ENCODE results near the gene EPN1.

The EPN1 gene

GRCh38 chr19:55680339-55681130, 5.5 kb downstream of the EPN1 start:
- DNase-seq, result no peak

- DNase-seq, result no peak
These were observed 6.4 kb downstream of the EPN1 start for GRCh38 chr19:55681131-55682092.

- DNase-seq, result no peak
These were observed 8.6 kb downstream of the EPN1 start for GRCh38 chr19:55683449-55684261.

- DNase-seq, result no peak
These were observed 10.1 kb downstream of the EPN1 start for GRCh38 chr19:55684946-55685681.

DNA sequence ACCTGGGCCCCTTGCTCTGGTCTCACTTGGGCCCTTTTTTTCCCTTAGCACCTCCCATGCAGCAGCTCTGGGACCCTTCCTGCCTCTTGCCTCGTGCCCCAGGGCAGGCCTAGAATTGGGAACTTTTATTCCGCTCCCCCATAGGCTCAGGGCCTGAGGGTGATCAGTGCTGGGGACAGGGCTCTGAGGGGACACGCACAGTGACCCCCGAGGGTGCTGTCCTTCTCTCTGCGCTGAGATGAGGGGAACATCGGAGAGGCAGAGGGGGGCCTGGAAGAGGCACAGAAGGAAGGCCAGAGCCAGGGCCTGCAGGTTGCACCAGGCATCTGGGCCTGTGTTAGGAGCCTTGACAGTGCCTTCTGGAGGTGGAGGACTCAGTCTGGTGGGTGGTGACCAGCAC, 10.8 kb downstream of the EPN1 start:
- DNase-seq, result no peak

DNA sequence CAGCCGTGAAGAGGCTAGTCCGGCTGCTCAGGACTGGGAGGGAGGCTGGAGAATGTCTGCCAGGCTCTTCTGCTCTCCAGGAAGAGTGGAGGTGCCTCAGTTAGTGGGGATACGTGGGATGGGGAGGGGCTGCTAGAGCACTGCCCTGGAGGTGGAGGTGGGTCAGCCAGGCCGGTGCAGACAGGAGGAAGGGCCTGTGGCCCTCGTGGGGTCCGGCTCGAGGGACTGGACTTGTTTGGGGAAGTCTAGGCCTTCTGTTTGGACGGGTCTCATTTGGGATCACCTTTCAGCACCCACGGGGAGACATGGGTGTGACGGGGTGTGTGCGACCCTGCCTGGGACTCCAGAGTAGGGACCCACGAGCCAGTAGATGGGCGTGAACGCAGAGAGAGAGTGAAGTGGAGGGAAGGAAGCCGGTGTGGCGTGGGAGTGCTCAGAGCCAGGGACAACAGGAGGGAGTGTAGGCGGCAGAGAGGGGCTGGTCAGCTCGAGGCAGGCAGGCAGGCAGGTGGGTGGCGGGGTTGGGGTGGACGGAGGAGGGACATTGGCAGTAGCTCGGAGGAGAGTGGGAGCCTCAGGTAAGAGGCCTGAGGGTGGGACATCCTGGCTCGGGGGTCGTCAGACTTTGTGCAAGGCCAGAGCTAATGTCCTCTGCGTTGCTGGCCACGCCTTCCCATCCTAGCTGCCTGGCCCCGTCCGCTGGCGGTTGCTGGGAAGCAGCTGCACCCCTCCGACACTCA, 11.5 kb downstream of the EPN1 start:
- DNase-seq, result no peak

GRCh38 chr19:55687281-55688201, 12.5 kb downstream of the EPN1 start:
- DNase-seq, result no peak

- no peak for DNase-seq
These were observed 13.6 kb downstream of the EPN1 start for GRCh38 chr19:55688422-55689218.

DNA sequence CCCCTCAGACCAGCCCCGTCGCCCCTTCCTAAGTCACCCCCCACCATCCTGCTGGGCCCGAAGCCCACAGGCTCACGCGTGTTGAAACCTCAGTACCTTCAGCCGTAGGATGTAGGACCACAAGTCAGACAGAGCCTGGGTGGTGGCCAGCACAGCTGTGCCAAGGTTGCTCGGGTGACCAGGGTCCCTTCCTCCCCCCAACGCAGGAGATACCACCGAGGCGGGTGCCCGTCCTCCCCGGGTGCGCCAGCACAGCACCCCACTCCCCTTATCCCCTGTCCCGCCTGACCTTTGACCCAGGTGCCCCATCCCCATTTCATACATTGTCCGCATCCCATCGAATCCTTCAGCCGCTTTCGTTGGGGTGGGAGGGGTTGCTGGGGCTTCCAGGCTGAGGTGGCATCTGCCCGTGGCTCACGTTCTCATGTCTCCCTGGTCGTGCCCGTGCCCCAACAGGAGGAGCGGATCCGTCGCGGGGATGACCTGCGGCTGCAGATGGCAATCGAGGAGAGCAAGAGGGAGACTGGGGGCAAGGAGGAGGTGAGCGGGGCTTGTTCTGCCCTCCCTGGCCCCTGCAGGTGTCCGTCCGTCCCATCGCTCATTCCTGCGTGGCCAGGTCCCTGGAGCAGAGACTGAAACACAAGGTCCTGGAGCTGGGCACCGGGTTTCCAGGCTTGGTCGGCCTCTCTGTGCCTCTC, 14.5 kb downstream of the EPN1 start:
- no peak for DNase-seq

GRCh38 chr19:55690109-55690768, 15.2 kb downstream of the EPN1 start:
- no peak for DNase-seq

- DNase-seq, result no peak
These were observed 15.9 kb downstream of the EPN1 start for GRCh38 chr19:55690769-55691545.

DNA sequence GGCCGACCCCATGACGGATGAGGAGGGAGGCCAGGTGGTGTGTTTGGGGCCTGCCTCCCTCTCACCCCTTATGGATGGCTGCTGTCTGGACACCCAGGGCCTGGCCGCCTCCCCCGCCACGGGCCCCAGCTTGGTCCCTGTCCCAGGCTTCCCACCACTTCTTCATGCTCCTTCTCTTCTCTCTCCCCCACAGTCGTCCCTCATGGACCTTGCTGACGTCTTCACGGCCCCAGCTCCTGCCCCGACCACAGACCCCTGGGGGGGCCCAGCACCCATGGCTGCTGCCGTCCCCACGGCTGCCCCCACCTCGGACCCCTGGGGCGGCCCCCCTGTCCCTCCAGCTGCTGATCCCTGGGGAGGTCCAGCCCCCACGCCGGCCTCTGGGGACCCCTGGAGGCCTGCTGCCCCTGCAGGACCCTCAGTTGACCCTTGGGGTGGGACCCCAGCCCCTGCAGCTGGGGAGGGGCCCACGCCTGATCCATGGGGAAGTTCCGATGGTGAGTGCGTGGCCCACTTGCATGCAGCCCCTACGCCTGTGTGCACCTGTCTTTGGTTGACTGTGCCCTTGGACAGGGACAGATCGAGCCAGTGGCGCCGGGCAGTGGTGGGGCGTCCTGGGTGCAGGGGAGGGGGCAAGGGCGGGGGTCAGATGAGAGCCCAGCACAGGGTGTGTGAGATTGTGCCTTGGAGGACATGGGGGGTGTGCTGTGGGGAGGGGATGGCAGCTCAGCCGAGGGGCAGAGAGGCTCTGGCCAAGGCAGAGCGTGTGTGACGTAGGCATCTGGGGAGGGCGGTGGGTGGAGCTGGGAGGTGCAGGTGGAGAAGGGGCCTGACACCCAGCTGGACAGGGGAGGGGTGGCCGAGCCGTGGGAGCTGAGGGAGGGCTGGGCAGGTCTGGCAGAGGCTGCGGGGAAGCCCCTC, 16.8 kb downstream of the EPN1 start:
- DNase-seq, result no peak

DNA sequence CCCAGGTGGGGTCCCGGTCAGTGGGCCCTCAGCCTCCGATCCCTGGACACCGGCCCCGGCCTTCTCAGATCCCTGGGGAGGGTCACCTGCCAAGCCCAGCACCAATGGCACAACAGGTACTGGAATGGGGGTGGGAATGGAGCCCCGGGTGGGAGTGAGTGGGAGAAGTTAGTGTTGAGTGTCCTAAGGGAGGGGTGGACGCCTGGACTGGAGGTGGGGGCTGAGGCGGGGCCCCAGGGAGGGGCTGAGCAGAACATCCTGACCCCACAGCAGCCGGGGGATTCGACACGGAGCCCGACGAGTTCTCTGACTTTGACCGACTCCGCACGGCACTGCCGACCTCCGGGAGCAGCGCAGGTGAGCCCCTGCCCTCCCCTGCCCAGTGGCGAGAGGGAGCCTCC, 17.7 kb downstream of the EPN1 start:
- no peak for DNase-seq

DNA sequence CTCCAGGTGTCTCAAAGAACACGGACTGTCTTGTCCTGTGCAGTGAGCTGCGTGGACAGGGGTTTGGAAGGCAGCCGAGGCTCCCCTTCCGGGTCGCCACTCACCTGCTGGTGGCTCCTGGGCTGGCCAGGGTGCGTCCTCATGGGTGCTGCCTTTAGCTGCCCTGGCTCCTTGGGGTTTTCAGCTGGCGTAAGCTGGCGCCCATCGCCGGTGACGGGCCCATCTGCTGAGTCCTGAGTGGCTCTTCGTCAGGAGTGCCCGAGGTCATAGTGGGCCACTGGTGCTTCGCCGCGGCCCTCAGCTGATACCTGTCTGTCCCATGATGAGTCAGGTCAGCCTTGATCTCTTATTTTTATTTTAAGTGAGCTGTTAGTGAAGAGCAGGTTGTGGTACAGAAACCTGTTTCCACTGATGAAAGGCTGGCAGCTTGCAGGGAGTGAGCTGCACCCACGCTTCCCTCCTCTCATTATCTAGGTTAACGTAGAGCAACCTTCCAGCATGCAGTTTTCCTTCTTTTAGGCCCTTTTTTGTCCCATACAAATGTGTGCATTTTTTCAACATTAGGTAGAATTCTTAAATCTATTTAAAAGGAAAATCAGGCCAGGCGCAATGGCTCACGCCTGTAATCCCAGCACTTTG, 18.4 kb downstream of the EPN1 start:
- DNase-seq, result no peak

- no peak for DNase-seq
These were observed 19.2 kb downstream of the EPN1 start for GRCh38 chr19:55694241-55694655.
